Measurements from ENCODE around the gene PRSS38. TPM values are rescaled to one million over a fixed set of nuclear protein-coding genes. Genes with fewer than 3 reads are reported as not detected.
"Not testable (repeated sequence)": the region's sequence is repeated elsewhere in the genome, so short reads cannot be mapped to it uniquely, and the experiment has no call there.

PRSS38 gene
- total RNA-seq, 2 experiments from 2014 or later = not detected

GRCh38 chr1:227841096-227841495 is 25.6 kb downstream of the PRSS38 start:
- Mint-ChIP-seq H3K27ac (no peak overlapping the region), H3K4me3 (no peak overlapping the region), H3K27me3 (no peaks in the 10 kb centered on the region), H3K9me3 (no peaks in the 10 kb centered on the region), H3K4me1 (no peaks in the 10 kb centered on the region), H3K36me3 (no peaks in the 10 kb centered on the region)
- DNase-seq = no peak

- H3K27me3 Mint-ChIP-seq = no peaks in the 10 kb centered on the region
- H3K4me1 Mint-ChIP-seq = no peaks in the 10 kb centered on the region
- no peak overlapping the region for H3K27ac Mint-ChIP-seq
- H3K36me3 Mint-ChIP-seq = no peaks in the 10 kb centered on the region
- DNase-seq = no peak
- H3K9me3 Mint-ChIP-seq = peaks cover 9% of the 10 kb centered on the region
- no peak overlapping the region for H3K4me3 Mint-ChIP-seq
Observed at GRCh38 chr1:227844320-227845146, 29.1 kb downstream of the PRSS38 start.

DNA sequence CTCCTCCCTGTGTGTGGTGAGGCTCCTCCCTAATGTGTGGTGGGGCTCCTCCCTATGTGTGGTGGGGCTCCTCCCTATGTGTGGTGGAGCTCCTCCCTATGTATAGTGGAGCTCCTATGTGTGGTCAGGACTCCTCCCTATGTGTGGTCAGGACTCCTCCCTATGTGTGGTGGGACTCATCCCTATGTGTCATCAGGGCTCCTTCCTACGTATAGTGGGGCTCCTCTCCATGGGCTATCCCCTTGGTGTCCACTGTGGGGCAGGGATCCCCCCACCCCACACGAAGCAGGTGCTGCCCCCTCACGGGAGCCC is 29.6 kb downstream of the PRSS38 start:
- no peaks in the 10 kb centered on the region for H3K36me3 Mint-ChIP-seq
- peaks cover 9% of the 10 kb centered on the region for H3K9me3 Mint-ChIP-seq
- no peak overlapping the region for H3K27ac Mint-ChIP-seq
- H3K4me1 Mint-ChIP-seq = no peaks in the 10 kb centered on the region
- H3K27me3 Mint-ChIP-seq = no peaks in the 10 kb centered on the region
- no peak overlapping the region for H3K4me3 Mint-ChIP-seq
- DNase-seq = no peak

GRCh38 chr1:227845519-227845918 is 30.0 kb downstream of the PRSS38 start:
- no peaks in the 10 kb centered on the region for H3K36me3 Mint-ChIP-seq
- H3K4me3 Mint-ChIP-seq = no peak overlapping the region
- H3K4me1 Mint-ChIP-seq = no peaks in the 10 kb centered on the region
- H3K27me3 Mint-ChIP-seq = no peaks in the 10 kb centered on the region
- H3K9me3 Mint-ChIP-seq = peaks cover 9% of the 10 kb centered on the region
- no peak for DNase-seq
- H3K27ac Mint-ChIP-seq = no peak overlapping the region

DNA sequence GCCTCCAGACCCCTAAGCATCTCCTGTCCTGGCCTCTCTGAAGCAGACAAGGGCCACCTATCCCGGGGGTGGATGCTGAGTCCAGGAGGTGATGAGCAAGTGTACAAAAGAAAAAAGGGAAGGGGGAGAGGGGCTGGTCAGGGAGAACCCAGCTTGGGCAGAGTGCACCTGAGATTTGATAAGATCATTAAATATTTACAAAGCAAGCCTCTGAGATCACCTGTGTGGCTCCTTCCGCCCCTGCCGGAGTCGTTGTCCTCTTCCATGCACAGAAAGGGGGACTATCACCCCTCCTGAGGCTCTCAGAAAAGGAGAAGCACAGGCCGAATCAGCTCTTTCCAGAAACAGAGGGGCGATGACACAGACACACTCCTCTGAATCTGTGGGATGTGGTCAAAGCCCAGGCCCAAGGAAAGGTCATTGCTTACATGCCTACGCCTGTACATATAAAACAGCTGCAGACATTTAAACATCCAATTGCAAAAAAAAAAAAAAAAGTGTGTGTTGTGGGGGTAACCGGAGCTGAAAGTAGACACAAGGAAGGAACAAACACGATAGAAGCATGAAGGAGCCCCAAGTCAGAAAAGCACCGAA is 30.9 kb downstream of the PRSS38 start:
- H3K27ac Mint-ChIP-seq = no peak overlapping the region

DNA sequence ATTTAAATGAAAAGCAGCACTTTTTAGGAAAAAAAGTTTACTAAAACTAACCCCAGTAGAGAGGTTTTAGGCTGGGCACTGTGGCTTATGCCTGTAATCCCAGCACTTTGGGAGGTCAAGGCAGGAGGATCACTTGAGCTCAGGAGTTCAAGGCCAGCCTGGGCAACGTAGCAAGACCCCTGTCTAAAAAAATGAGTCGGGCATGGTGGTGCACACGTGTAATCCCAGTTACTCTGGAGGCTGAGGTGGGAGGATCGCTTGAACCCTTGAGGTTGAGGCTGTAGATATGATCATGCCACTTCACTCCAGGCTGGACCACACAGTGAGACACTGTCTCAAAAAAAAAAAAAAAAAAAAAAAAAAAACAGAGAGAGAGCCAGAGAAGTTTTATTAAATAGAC is 31.6 kb downstream of the PRSS38 start:
- not testable (repeated sequence) for H3K27ac Mint-ChIP-seq, H3K9me3 Mint-ChIP-seq, H3K4me3 Mint-ChIP-seq, H3K36me3 Mint-ChIP-seq, DNase-seq, H3K27me3 Mint-ChIP-seq, H3K4me1 Mint-ChIP-seq

More for the DNA sequence above, 30.9 kb downstream of the PRSS38 start:
- Mint-ChIP-seq H3K4me3 (no peak overlapping the region), H3K4me1 (no peaks in the 10 kb centered on the region), H3K36me3 (no peaks in the 10 kb centered on the region), H3K27me3 (no peaks in the 10 kb centered on the region), H3K9me3 (peaks cover 9% of the 10 kb centered on the region)
- DNase-seq = no peak

DNA sequence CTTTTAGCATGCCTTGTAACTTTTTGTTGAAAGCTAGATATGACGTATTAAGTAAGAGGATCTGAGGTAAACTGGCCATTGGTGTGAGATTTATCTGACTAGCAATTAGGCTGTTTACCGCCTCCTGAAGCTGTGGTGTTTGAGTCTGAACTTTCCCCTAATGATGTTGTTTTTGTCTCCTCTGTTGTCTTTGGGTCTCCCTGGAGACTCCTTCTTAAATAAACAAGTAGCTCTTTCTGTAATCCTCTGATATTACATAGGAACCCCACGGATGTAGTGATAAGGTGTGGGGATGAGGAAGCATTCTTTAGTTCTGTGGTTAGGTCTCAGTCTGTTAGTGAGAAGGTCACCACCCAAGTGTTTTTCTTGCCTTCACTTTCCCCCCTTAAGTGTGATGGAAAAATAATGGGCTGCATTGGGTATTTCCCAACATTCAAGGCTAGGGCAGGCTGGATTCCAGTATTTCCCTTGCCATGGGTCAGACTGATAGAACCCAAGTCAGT is 33.0 kb downstream of the PRSS38 start:
- H3K4me1 Mint-ChIP-seq = no peaks in the 10 kb centered on the region
- H3K4me3 Mint-ChIP-seq = no peak overlapping the region
- no peak for DNase-seq
- H3K9me3 Mint-ChIP-seq = peaks cover 9% of the 10 kb centered on the region
- H3K27me3 Mint-ChIP-seq = no peaks in the 10 kb centered on the region
- no peaks in the 10 kb centered on the region for H3K36me3 Mint-ChIP-seq
- H3K27ac Mint-ChIP-seq = no peak overlapping the region

DNA sequence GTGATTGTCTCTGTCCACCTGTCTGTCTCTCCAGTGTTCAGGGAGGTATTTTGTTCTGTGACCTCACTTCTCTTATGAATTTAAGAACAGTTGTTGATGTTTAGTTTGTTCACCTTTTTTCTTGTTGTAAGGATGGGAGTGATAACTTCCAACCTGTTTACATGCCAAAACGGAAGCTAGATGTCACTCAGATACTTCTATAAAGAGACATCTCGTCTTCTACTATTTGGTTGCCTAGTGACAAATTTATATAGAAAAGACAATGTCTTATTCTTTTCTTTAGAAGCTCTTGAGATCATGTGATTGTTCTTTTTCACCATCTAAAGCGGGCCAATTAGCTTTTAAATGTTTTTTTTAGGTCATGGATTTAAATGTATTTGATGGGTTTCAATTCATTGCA is 33.8 kb downstream of the PRSS38 start:
- Mint-ChIP-seq H3K36me3 (no peaks in the 10 kb centered on the region), H3K9me3 (peaks cover 9% of the 10 kb centered on the region), H3K4me3 (no peak overlapping the region), H3K4me1 (no peaks in the 10 kb centered on the region), H3K27me3 (no peaks in the 10 kb centered on the region), H3K27ac (no peak overlapping the region)
- no peak for DNase-seq

GRCh38 chr1:227854189-227854588 is 38.7 kb downstream of the PRSS38 start:
- Mint-ChIP-seq H3K27ac (no peak overlapping the region), H3K9me3 (no peaks in the 10 kb centered on the region), H3K36me3 (no peaks in the 10 kb centered on the region), H3K4me3 (no peak overlapping the region), H3K27me3 (no peaks in the 10 kb centered on the region), H3K4me1 (no peaks in the 10 kb centered on the region)
- DNase-seq = no peak

DNA sequence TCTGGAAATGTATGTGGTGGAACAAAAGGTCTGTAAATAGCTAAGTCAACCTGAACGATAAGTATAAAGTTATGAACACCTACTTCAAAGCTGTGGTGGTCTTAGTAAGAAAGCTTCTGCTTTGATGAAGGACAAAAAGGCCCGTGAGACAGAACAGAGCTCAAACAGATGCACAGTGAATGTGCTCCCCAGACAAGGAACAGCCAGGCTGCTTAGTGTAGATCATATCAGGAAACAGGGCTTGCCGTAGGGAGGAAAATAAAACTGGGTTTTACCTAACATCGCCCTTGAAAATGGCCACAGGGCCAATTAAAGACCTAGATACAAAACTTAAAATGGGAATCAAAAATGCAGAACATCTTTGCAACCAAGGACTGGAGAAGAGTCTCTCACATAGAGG is 40.2 kb downstream of the PRSS38 start:
- Mint-ChIP-seq H3K4me3 (no peak overlapping the region), H3K4me1 (no peaks in the 10 kb centered on the region), H3K9me3 (no peaks in the 10 kb centered on the region), H3K36me3 (no peaks in the 10 kb centered on the region), H3K27me3 (no peaks in the 10 kb centered on the region), H3K27ac (no peak overlapping the region)
- no peak for DNase-seq

DNA sequence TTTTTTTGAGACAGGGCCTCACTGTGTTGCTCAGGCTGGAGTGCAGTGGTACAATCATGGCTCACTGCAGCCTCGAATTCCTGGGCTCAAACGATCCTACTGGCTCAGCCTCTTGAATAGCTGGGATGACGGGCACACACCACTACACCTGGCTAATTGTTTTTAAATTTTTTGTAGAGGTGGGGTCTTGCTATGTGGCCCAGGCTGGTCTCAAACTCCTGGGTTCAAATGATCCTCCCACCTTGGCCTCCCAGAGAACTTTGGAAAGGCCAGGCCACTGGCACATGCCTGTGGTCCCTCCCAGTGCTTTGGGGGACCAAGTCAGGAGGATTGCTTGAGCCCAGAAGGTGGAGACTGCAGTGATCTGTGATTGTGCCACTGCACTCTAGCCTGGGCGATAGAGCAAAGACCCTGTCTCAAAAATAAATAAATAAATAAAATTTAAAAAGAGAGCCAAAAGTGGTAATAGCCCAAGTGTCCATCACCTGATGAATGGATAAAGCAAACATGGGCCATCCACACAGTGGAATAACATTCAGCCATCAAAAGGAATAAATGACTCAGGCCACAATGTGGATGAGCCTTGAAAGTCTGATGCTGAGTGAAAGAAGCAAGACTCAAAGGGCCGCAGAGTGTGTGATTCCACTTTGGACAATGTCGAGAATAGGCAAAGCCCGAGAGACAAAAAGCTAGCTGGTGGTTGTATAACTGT is 40.8 kb downstream of the PRSS38 start:
- DNase-seq = no peak
- no peak overlapping the region for H3K4me3 Mint-ChIP-seq
- no peaks in the 10 kb centered on the region for H3K36me3 Mint-ChIP-seq
- no peaks in the 10 kb centered on the region for H3K9me3 Mint-ChIP-seq
- no peaks in the 10 kb centered on the region for H3K27me3 Mint-ChIP-seq
- no peak overlapping the region for H3K27ac Mint-ChIP-seq
- no peaks in the 10 kb centered on the region for H3K4me1 Mint-ChIP-seq

DNA sequence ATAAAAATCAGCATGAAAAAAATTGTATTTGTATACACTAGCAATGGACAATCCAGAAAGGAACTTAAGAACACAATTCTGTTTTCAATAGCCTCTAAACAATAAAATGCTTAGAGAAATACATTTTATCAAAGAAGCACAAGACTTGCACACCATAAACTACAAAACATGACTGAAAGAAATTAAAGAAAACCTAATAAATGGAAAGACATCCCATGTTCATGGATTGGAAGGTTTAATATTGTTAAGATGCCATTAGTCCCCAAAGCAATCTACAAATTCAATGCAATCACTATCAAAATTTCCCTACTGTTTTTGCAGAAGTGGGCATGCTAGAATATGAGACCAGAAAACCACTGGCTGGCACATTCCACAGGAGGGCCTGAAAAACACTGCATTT is 49.4 kb downstream of the PRSS38 start:
- no peak overlapping the region for H3K4me3 Mint-ChIP-seq
- H3K27me3 Mint-ChIP-seq = no peaks in the 10 kb centered on the region
- H3K36me3 Mint-ChIP-seq = peaks cover 2% of the 10 kb centered on the region
- H3K27ac Mint-ChIP-seq = no peak overlapping the region
- H3K9me3 Mint-ChIP-seq = peaks cover 12% of the 10 kb centered on the region
- no peak for DNase-seq
- H3K4me1 Mint-ChIP-seq = peaks cover 12% of the 10 kb centered on the region

DNA sequence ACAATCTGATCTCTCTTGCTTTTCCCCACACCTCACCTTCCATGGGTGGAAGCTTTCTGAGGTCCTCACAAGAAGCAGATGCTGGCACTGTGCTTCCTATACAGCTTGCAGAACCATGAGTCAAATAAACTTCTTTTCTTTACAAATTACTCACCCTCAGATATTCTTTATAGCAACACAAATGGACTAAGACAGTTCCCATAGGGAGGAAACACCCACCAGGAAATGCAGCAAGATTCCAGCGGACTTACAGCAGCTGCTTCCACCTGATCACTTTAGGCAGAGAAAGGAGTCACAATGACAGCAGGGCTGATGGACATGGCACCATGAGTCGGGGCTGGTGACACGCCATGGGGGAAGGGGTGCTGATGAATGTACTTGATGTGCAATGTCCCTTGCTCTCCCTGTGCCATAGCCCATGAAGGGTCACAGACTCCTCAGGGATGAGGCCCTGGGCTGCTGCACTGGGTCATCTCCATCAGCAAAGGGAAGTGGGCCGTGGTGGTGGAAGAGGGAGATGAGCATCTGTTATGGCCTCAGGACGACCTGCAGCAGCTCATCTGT is 53.9 kb downstream of the PRSS38 start:
- Mint-ChIP-seq H3K4me3 (no peak overlapping the region), H3K36me3 (peaks cover 4% of the 10 kb centered on the region), H3K9me3 (peaks cover 15% of the 10 kb centered on the region), H3K27ac (no peak overlapping the region), H3K4me1 (peaks cover 29% of the 10 kb centered on the region), H3K27me3 (no peaks in the 10 kb centered on the region)
- no peak for DNase-seq

- Mint-ChIP-seq H3K4me3 (no peak overlapping the region), H3K9me3 (peaks cover 10% of the 10 kb centered on the region), H3K27ac (no peak overlapping the region), H3K36me3 (peaks cover 3% of the 10 kb centered on the region), H3K27me3 (no peaks in the 10 kb centered on the region), H3K4me1 (peaks cover 29% of the 10 kb centered on the region)
- no peak for DNase-seq
Observed at GRCh38 chr1:227869851-227870305, 54.4 kb downstream of the PRSS38 start.

DNA sequence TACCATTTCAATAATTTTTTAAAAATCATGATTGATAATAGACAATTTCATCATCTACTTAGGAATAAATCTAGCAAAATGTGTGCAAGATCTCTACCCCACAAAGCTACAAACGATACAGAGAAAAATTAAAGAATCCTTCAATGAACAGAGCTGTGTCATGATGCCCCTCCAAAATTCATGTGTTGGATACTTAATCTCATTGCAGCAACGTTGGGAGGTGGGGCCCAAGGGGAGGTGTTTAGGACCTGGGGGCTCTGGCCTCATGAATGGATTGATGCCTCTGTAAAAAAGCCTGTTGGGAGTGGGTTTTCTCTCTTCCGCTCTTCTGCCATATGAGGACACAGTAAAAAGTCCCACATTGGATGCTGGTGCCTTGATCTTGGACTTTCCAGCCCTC is 54.9 kb downstream of the PRSS38 start:
- no peak overlapping the region for H3K27ac Mint-ChIP-seq
- H3K9me3 Mint-ChIP-seq = peaks cover 10% of the 10 kb centered on the region
- H3K4me3 Mint-ChIP-seq = no peak overlapping the region

More for the DNA sequence above, 54.9 kb downstream of the PRSS38 start:
- no peak for DNase-seq
- Mint-ChIP-seq H3K4me1 (peaks cover 29% of the 10 kb centered on the region), H3K27me3 (no peaks in the 10 kb centered on the region), H3K36me3 (peaks cover 5% of the 10 kb centered on the region)

Measured in activated naive CD8-positive, alpha-beta T cell treated with anti-CD3 and anti-CD28 coated beads for 36 hours (primary cell).